HL-60 (cell line): ENCODE data around the gene PSMD3.

Source experiments
- DNase-seq, 2 experiments: peaks; one replicate each; pipeline ENCODE4 v3.0.0-alpha.2; 2010 to 2020; ENCODE audit warnings: low read depth in 1 of 2, low spot score in 1 of 2
- H3K27ac ChIP-seq: fragments of 250-450 bp; sonication (Bioruptor Pico); replicated peaks from 2 replicates; pipeline ENCODE4 v1.5.1; 2020; ENCODE audit warnings: mild to moderate bottlenecking, moderate library complexity
- H3K27me3 ChIP-seq: fragments of 250-450 bp; sonication (Bioruptor Pico); 2 replicates; pipeline ENCODE4 v1.5.1; 2021; ENCODE audit warnings: mild to moderate bottlenecking, moderate library complexity; ENCODE audit not compliant: insufficient read depth, poor library complexity, severe bottlenecking
- H3K4me3 ChIP-seq: replicated peaks from 2 replicates; pipeline ENCODE4 v1.5.1; 2011; ENCODE audit warnings: mild to moderate bottlenecking, control low read depth, low read length; ENCODE audit not compliant: insufficient read depth
- GABPA ChIP-seq: IDR thresholded peaks from 2 replicates; pipeline ENCODE4 v1.6.1; 2012; ENCODE audit warnings: low read depth
- POLR2AphosphoS5 ChIP-seq: IDR thresholded peaks from 2 replicates; pipeline ENCODE4 v1.6.1; 2012; ENCODE audit warnings: low read depth
- REST ChIP-seq: IDR thresholded peaks from 2 replicates; pipeline ENCODE4 v1.6.1; 2012; ENCODE audit warnings: low read depth; ENCODE audit not compliant: insufficient replicate concordance
- SPI1 ChIP-seq: IDR thresholded peaks from 2 replicates; pipeline ENCODE4 v1.6.1; 2012; ENCODE audit warnings: low read depth, mild to moderate bottlenecking, borderline replicate concordance
- TF ChIP-seq, protein P1 (sequence below): IDR thresholded peaks from one replicate; pipeline ENCODE4 v1.5.1; 2011; ENCODE audit warnings: low read length, control low read depth, inconsistent platforms; ENCODE audit not compliant: insufficient read depth

Gene PSMD3

DNA sequence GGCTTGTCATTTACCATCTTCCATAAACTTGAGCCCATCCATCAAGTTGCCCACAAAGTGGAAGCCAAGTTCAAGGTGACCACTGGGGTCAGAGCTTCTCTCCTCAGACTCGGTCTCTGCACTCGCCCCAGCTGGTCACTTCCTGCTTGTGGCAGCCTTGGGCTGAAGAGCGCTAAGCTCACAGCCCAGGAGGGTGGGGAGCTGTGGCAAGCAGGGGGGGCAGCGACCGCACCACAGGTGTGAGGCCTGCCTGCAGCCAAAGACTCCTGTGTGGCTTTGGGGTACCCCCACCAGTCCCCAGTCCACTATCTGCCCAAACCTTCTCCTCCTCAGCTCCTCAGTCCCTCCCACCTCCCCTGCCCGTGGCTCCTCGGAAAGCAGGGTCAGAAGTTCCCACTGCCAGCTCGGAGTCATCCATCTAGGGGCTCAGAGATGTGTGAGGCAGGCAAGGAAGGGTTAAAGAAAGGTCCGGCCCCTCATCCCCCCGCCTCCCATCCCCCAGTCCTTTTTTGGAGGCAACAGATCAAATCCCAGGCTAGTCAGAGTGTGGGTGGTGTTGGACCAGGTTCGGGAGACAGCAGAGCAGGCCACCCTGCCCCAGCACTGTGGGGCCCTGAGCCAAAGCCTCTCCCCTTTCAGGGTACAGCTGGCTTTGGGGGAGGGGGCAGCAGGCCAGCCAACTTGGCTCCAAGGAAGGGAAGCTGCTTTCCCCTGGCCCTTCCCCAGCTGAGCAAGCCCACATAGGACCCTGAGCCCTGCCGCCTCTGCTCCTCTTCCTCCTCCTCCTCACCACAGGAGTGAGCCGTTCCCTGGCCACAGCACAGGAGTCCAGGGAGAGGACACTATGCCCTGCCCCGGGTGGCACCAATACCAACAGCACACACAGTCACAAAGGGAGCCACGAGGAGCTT is 37.9 kb downstream of the PSMD3 start:
- H3K4me3 ChIP-seq = no peak overlapping the region
- no peak for DNase-seq
- H3K27ac ChIP-seq = no peak overlapping the region
- no peak for TF ChIP-seq GABPA
- no peak for TF ChIP-seq POLR2AphosphoS5
- TF ChIP-seq SPI1 = no peak
- H3K27me3 ChIP-seq = no peaks in the 10 kb centered on the region

DNA sequence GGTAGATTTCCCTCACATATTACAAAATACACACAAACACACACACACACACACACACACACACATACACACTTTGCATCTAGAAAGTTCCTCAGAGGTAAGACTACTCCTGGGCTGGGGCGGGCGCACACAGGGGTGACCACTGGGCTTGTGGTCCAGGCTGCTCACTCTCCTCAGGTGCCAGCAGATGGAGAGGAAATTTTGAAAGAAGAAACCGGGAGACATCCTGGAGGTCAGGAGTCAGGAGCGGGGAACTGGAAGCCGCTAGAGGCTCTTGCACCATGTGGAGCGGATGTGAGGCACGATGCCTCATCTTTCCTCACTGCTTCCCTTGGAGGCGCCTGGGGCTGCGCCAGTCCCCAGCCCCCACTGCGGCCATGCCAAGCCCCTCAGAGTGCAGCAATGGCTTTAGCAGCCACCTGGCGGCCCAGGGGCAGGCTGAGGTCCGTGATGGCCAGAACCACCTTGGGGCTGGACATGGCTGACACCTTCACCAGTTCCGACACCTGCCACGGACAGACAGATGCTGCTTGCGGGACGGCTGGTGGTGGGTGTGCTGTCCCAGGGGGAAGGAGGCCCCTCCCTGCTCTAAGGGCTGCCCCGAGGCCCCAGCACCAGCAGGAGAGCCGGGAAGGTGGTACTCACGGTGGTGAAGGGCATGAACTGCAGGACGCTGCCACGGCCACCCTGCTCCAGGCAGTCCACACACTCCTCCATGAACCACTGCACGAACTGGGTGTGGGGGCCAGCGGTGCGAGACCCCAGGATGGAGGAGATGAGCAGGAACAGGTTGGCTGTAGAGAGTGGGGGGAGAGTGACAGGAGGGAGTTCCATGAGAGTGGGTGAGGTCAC is 38.8 kb downstream of the PSMD3 start:
- H3K27me3 ChIP-seq = no peaks in the 10 kb centered on the region
- no peak for DNase-seq
- no peak for TF ChIP-seq REST
- no peak for TF ChIP-seq GABPA
- TF ChIP-seq POLR2AphosphoS5 = no peak
- TF ChIP-seq, protein P1, sequence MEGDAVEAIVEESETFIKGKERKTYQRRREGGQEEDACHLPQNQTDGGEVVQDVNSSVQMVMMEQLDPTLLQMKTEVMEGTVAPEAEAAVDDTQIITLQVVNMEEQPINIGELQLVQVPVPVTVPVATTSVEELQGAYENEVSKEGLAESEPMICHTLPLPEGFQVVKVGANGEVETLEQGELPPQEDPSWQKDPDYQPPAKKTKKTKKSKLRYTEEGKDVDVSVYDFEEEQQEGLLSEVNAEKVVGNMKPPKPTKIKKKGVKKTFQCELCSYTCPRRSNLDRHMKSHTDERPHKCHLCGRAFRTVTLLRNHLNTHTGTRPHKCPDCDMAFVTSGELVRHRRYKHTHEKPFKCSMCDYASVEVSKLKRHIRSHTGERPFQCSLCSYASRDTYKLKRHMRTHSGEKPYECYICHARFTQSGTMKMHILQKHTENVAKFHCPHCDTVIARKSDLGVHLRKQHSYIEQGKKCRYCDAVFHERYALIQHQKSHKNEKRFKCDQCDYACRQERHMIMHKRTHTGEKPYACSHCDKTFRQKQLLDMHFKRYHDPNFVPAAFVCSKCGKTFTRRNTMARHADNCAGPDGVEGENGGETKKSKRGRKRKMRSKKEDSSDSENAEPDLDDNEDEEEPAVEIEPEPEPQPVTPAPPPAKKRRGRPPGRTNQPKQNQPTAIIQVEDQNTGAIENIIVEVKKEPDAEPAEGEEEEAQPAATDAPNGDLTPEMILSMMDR = no peak
- TF ChIP-seq SPI1 = no peak
- no peak overlapping the region for H3K4me3 ChIP-seq
- H3K27ac ChIP-seq = no peak overlapping the region

- TF ChIP-seq REST = no peak
- H3K27me3 ChIP-seq = no peaks in the 10 kb centered on the region
- H3K4me3 ChIP-seq = no peak overlapping the region
- no peak overlapping the region for H3K27ac ChIP-seq
- no peak for DNase-seq
These were observed 39.5 kb downstream of the PSMD3 start for GRCh38 chr17:40020146-40020545.

GRCh38 chr17:40021451-40021971 is 40.9 kb downstream of the PSMD3 start:
- no peak for DNase-seq
- Histone ChIP-seq H3K4me3 (no peak overlapping the region), H3K27me3 (no peaks in the 10 kb centered on the region), H3K27ac (no peak overlapping the region)
- TF ChIP-seq, protein P1 = no peak
- no peak for TF ChIP-seq SPI1
- TF ChIP-seq REST = no peak
- TF ChIP-seq POLR2AphosphoS5 = no peak
- TF ChIP-seq GABPA = no peak
